Stomach (tissue), 19 donors: ENCODE measurements around the gene LYZL1. TPM values are rescaled to one million over a fixed set of nuclear protein-coding genes. Genes with fewer than 3 reads are reported as not detected.
"Not testable (repeated sequence)": the region's sequence is repeated elsewhere in the genome, so short reads cannot be mapped to it uniquely, and the experiment has no call there.

Experiments
- DNase-seq, 2 donors: peaks; one replicate each; pipeline versions ENCODE4 v3.0.0 to v3.0.0-alpha.2; 2013 to 2019
- H3K27ac ChIP-seq, 5 donors: fragments of 200-600 bp in 4 of 5; sonication (generic) in 4 of 5; one replicate each; pipeline ENCODE4 v1.5.1; 2013 to 2019; ENCODE audit warnings: mild to moderate bottlenecking in 1 of 5, moderate library complexity in 1 of 5
- H3K27me3 ChIP-seq, 3 donors: fragments of 200-600 bp; sonication (generic); one replicate each; pipeline ENCODE4 v1.5.1; 2017 to 2019; ENCODE audit warnings: mixed run types in 1 of 3
- H3K36me3 ChIP-seq, 4 donors: fragments of 200-600 bp; sonication (generic); 1 replicate in 3 of 4; 2 replicates in 1 of 4; pipeline ENCODE4 v1.5.1; 2016 to 2019
- H3K4me1 ChIP-seq, 4 donors: fragments of 200-600 bp; sonication (generic); one replicate each; pipeline ENCODE4 v1.5.1; 2016 to 2019
- H3K4me3 ChIP-seq, 4 donors: fragments of 200-600 bp; sonication (generic) in 3 of 4; one replicate each; pipeline ENCODE4 v1.5.1; 2016 to 2019; ENCODE audit warnings: mild to moderate bottlenecking in 1 of 4
- H3K9me3 ChIP-seq, 4 donors: fragments of 200-600 bp; sonication (generic); one replicate each; pipeline ENCODE4 v1.5.1; 2016 to 2019
- EP300 ChIP-seq: sonication (generic); formaldehyde crosslinking; IDR thresholded peaks from one replicate; pipeline ENCODE4 v1.6.1; 2017; ENCODE audit warnings: antibody characterized with exemption
- POLR2A ChIP-seq, 4 donors: fragments of 450-650 bp; IDR thresholded peaks; one replicate each; pipeline ENCODE4 v1.6.1; 2016; ENCODE audit warnings: antibody characterized with exemption in 4 of 4, control low read depth in 2 of 4, mild to moderate bottlenecking in 1 of 4, moderate library complexity in 1 of 4
- POLR2AphosphoS5 ChIP-seq, 3 donors: sonication (generic); formaldehyde crosslinking; IDR thresholded peaks; one replicate each; pipeline ENCODE4 v1.6.1; 2016; ENCODE audit warnings: antibody characterized with exemption in 3 of 3
- WGBS, 5 donors: extraction: QIAGEN DNeasy Blood & Tissue Kit in 3 of 5; methylation state at CpG; one replicate each; pipeline versions ENCODE4 v1.1.5 to v1.1.7; 2013 to 2018; 5-methylcytosine and 5-hydroxymethylcytosine counted together
- intact Hi-C: fragments of 100-400 bp; cut with DNase I; formaldehyde crosslinking; loops from one replicate; pipeline ENCODE4 v1.15.1; 2023; ENCODE audit warnings: low total_unique reads
- long read RNA-seq, 10 donors: transcript quantifications; one replicate each; lab custom pipeline, GENCODE V29; 2026
- polyA plus RNA-seq, 3 donors: library from polyadenylated mRNA; stranded (reverse); fragments of 200-250 nt; gene quantifications; one replicate each; pipeline ENCODE4 v1.2.3, GENCODE V29; 2013
- total RNA-seq, 5 donors: library from RNA; depleted of rRNA; stranded (reverse); fragments of >200 nt; gene quantifications; one replicate each; pipeline versions ENCODE4 v1.1.0 to v1.2.3, GENCODE V29; 2014 to 2016
- TF ChIP-seq, protein P1 (sequence below), 7 experiments: fragments of 450-650 bp in 4 of 7; fragments of 200-600 bp in 3 of 7; sonication (generic) in 3 of 7; IDR thresholded peaks; one replicate each; pipeline ENCODE4 v1.5.1; 2016 to 2019; ENCODE audit warnings: antibody characterized with exemption in 7 of 7, control low read depth in 2 of 7, mild to moderate bottlenecking in 1 of 7
- donor health status: healthy with polysubstance abuse.
- donor health status: Bipolar disorder and iron deficiency.
- donor health status: healthy.

Gene LYZL1
- total RNA-seq (not detected), polyA plus RNA-seq (not detected)
- long read RNA-seq, donor 1, result 0 reads
- long read RNA-seq, donor 2, result 0 reads
- long read RNA-seq, donor 3, result 0 reads
- long read RNA-seq, donor 4, result 0 reads
- long read RNA-seq, donor 5, result 0 reads
- long read RNA-seq, donor 6, result 0 reads
- long read RNA-seq, donor 7, result 0 reads
- long read RNA-seq, donor 8, result 0 reads
- long read RNA-seq, donor 9, result 0 reads
- long read RNA-seq, donor 10, result 0 reads

DNA sequence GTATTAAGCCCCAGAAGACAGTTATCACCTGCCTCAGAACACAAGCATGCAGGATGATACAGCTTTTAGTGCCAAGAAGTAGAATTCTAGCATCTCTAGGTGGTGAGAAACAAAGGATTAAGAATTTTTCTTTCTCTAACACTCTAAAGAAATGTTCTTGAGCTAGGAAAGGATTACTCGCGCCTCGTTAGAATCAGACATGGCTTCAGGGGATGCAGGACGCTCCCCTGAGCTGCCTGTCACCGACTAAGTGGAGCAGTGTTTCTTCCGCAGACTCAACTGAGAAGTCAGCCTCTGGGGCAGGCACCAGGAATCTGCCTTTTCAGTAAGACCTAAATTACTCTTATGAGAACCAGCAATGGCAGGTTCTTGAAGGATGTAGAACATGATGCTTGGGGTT lies at the start of gene LYZL1:
Gene LYZL1, plus strand, starts transcription at position 165 of the 400 bp plus-strand sequence. CDS start 2,798 bp downstream, outside the sequence.
- H3K27me3 ChIP-seq, H3K9me3 ChIP-seq, H3K4me3 ChIP-seq, DNase-seq, H3K4me1 ChIP-seq, H3K27ac ChIP-seq, intact Hi-C loops, H3K36me3 ChIP-seq: not testable (repeated sequence)
- 84 to 92% (median 90%) methylated on average over 6 of the region's 6 CpGs for WGBS, 5 donors

- H3K4me1 ChIP-seq, result no peaks in the 10 kb centered on the region
- TF ChIP-seq, protein P1, sequence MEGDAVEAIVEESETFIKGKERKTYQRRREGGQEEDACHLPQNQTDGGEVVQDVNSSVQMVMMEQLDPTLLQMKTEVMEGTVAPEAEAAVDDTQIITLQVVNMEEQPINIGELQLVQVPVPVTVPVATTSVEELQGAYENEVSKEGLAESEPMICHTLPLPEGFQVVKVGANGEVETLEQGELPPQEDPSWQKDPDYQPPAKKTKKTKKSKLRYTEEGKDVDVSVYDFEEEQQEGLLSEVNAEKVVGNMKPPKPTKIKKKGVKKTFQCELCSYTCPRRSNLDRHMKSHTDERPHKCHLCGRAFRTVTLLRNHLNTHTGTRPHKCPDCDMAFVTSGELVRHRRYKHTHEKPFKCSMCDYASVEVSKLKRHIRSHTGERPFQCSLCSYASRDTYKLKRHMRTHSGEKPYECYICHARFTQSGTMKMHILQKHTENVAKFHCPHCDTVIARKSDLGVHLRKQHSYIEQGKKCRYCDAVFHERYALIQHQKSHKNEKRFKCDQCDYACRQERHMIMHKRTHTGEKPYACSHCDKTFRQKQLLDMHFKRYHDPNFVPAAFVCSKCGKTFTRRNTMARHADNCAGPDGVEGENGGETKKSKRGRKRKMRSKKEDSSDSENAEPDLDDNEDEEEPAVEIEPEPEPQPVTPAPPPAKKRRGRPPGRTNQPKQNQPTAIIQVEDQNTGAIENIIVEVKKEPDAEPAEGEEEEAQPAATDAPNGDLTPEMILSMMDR (IDR thresholded peaks at IDR 0.05), result no peak
- TF ChIP-seq POLR2AphosphoS5 (IDR thresholded peaks at IDR 0.05) (no peak), POLR2A (IDR thresholded peaks at IDR 0.05) (no peak), EP300 (no peak)
- H3K27me3 ChIP-seq, result peaks cover 0 to 10% (median 4%) of the 10 kb centered on the region in 3 donors
- H3K9me3 ChIP-seq, result no peaks in the 10 kb centered on the region
- no peak overlapping the region for H3K27ac ChIP-seq
- H3K36me3 ChIP-seq, result no peaks in the 10 kb centered on the region
- no peak for DNase-seq
- no peak overlapping the region for H3K4me3 ChIP-seq
- 81 to 94% (median 86%) methylated on average over 15 of the region's 15 CpGs for WGBS, 5 donors
- intact Hi-C loops, result no loop called here
These were observed 49.0 kb upstream of the LYZL1 start for GRCh38 chr10:29239569-29240472.

DNA sequence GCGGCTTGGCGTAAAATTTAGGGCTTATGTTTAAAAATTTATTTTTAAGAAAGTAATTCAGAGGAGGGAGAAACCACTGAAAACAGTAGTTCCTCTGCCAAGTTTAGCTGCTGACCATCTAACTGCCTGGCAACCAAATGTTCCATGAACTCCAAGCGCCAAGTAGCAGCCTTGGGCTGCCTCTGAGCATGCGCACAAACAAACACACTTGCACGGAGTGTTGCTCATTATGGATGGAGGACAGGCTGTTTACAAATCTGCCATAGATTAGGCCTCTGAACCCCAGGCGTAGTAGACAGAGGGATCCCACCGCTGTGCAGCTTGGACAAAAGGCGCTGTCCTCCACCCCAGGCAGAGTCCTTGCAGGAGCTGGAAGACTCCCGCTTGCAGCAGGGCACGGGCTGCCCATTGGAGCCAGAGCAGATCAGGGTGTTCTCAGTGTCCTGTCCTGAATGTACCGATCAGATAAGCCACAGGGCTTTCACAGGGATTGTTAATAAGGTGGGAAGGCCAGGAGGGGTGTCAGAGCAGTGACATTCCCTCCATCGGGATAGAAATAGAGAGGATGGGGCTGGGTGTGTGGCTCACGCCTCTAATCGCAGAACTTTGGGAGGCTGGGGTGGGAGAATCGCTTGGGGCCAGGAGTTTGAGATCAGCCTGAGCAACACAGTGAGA lies 47.7 kb upstream of the LYZL1 start:
- 61 to 75% (median 68%) methylated on average over 11 to 15 of the region's 15 CpGs for WGBS, 5 donors
- Histone ChIP-seq H3K27ac (no peak overlapping the region), H3K4me3 (no peak overlapping the region), H3K27me3 (peaks cover 0 to 10% (median 4%) of the 10 kb centered on the region in 3 donors), H3K36me3 (no peaks in the 10 kb centered on the region), H3K4me1 (no peaks in the 10 kb centered on the region), H3K9me3 (no peaks in the 10 kb centered on the region)
- no peak for DNase-seq
- intact Hi-C loops, result no loop called here
- TF ChIP-seq EP300, result no peak
- no peak for TF ChIP-seq POLR2A (IDR thresholded peaks at IDR 0.05)
- TF ChIP-seq, protein P1 (IDR thresholded peaks at IDR 0.05), result no peak
- no peak for TF ChIP-seq POLR2AphosphoS5 (IDR thresholded peaks at IDR 0.05)

- Histone ChIP-seq H3K4me1 (no peaks in the 10 kb centered on the region), H3K36me3 (no peaks in the 10 kb centered on the region), H3K9me3 (no peaks in the 10 kb centered on the region), H3K27me3 (peaks cover 0 to 10% (median 4%) of the 10 kb centered on the region in 3 donors), H3K27ac (no peak overlapping the region), H3K4me3 (no peak overlapping the region)
- intact Hi-C loops, result no loop called here
- no peak for DNase-seq
- no peak for TF ChIP-seq EP300
- TF ChIP-seq, protein P1 (IDR thresholded peaks at IDR 0.05), result no peak
- no peak for TF ChIP-seq POLR2A (IDR thresholded peaks at IDR 0.05)
- TF ChIP-seq POLR2AphosphoS5 (IDR thresholded peaks at IDR 0.05), result no peak
These were observed 46.9 kb upstream of the LYZL1 start for GRCh38 chr10:29241925-29242324.
